Measurements from ENCODE around the gene CUL9. TPM values are rescaled to one million over a fixed set of nuclear protein-coding genes. Genes with fewer than 3 reads are reported as not detected.
A peak's percentile ranks its signal among the peaks of the same experiment; 100 is the strongest.

Gene CUL9
- total and polyA plus RNA-seq, 4 donors: 6.5 to 21.8 (median 7.5) TPM

- Histone ChIP-seq H3K9me3 (ENCODE audit: control insufficient read depth in 4 of 4, low read length in 3 of 4) (no peaks in the 10 kb centered on the region), H3K4me3 (ENCODE audit: low read depth in 1 of 3, low read length in 3 of 3) (peak within 1 kb of the TSS; percentile 77 to 96 (median 92)), H3K9ac (ENCODE audit: low read depth in 1 of 2, low read length in 2 of 2) (peak within 1 kb of the TSS; percentile 82 to 85), H3K36me3 (ENCODE audit: control insufficient read depth in 4 of 4, insufficient read depth in 3 of 4, low read depth in 1 of 4, low read length in 3 of 4) (peaks cover 3 to 12% (median 9%) of the 10 kb centered on the region in 4 donors), H3K27ac (ENCODE audit: low read depth in 1 of 2, low read length in 2 of 2) (peak within 1 kb of the TSS; percentile 90 to 91), H3K4me1 (ENCODE audit: control insufficient read depth in 4 of 4, insufficient read depth in 4 of 4, low read length in 3 of 4) (peaks cover 5 to 33% (median 20%) of the 10 kb centered on the region in 4 donors), H3K27me3 (ENCODE audit: control insufficient read depth in 4 of 4, insufficient read depth in 4 of 4, low read length in 3 of 4) (no peaks in the 10 kb centered on the region)
- WGBS: under 1% methylated on average over 83 of the region's 83 CpGs
- TF ChIP-seq ZBTB33 (IDR thresholded peaks at IDR 0.05): peak; percentile 91
- no peak for TF ChIP-seq HNF4G (IDR thresholded peaks at IDR 0.05)
- TF ChIP-seq, protein P1, sequence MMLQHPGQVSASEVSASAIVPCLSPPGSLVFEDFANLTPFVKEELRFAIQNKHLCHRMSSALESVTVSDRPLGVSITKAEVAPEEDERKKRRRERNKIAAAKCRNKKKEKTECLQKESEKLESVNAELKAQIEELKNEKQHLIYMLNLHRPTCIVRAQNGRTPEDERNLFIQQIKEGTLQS (IDR thresholded peaks at IDR 0.05): no peak
- TF ChIP-seq YY1 (IDR thresholded peaks at IDR 0.05): peak; percentile 86
- peak; percentile 69 for TF ChIP-seq CTCF (IDR thresholded peaks at IDR 0.05; ENCODE audit: low read depth, low read length, missing input control)
- peak in 1 of 2 donors; percentile 41 for TF ChIP-seq EGR1 (IDR thresholded peaks at IDR 0.05; ENCODE audit: low read depth in 2 of 2)
- peak; percentile 64 for TF ChIP-seq FOXA2 (IDR thresholded peaks at IDR 0.05)
- TF ChIP-seq RAD21 (IDR thresholded peaks at IDR 0.05): peak in 1 of 2 donors; percentile 15
- peak in 1 of 2 donors; percentile 71 for TF ChIP-seq JUND (IDR thresholded peaks at IDR 0.05)
- TF ChIP-seq HNF4A (conservative IDR thresholded peaks at IDR 0.05): peak; percentile 13 to 27
- peak; percentile 40 to 42 for TF ChIP-seq RXRA (IDR thresholded peaks at IDR 0.05)
- peak in 1 of 2 donors; percentile 48 for TF ChIP-seq GABPA (IDR thresholded peaks at IDR 0.05 in 1 of 2, conservative IDR thresholded peaks at IDR 0.05 in 1 of 2)
- TF ChIP-seq SP1 (IDR thresholded peaks at IDR 0.05): peak; percentile 79
- peak; percentile 31 for TF ChIP-seq NR2F2 (IDR thresholded peaks at IDR 0.05)
- peak; percentile 63 for TF ChIP-seq MAX (IDR thresholded peaks at IDR 0.05)
- peak; percentile 35 for TF ChIP-seq TAF1 (conservative IDR thresholded peaks at IDR 0.05)
- peak; percentile 70 for TF ChIP-seq FOXA1 (IDR thresholded peaks at IDR 0.05)
- peak; percentile 95 for TF ChIP-seq REST (IDR thresholded peaks at IDR 0.05)
- DNase-seq (ENCODE audit: low spot score): peak; percentile 99
Measured at GRCh38 chr6:43170931-43171706, 10.9 kb upstream of the CUL9 start, which contains the start of gene SRF. TSS of gene SRF (plus strand) at chr6:43171269. CDS start at chr6:43171657, 388 bp downstream.
